ENCODE measurements around the gene C8G. TPM values are rescaled to one million over a fixed set of nuclear protein-coding genes. Genes with fewer than 3 reads are reported as not detected.

Gene C8G
- total and polyA plus RNA-seq, 2 donors (not counting 1 experiment from before 2014, with no cell fraction given) = 1.7 to 2.8 TPM

- intact Hi-C loops (cut with micrococcal nuclease) = no loop called here
- CTCF ChIA-PET = interaction anchor here (1.8 to 2.6 kb wide), 2 partner anchors 56 to 136 kb away, joined by 6 to 12 read pairs; partner anchors contain the start of gene AJM1
- peaks cover 80% of the 10 kb centered on the region for H3K79me2 ChIP-seq (ENCODE audit: control insufficient read depth, insufficient read depth, low read length)
- Mint-ChIP-seq H3K9me3 (ENCODE audit: insufficient read depth) (no peaks in the 10 kb centered on the region), H3K27ac (peak overlapping the region; percentile 84), H3K27me3 (no peaks in the 10 kb centered on the region), H3K4me1 (peaks cover 48% of the 10 kb centered on the region), H3K4me3 (no peak overlapping the region)
- no peak overlapping the region for H3K4me3 ChIP-seq (ENCODE audit: control extremely low read depth in 1 of 5, extremely low read depth in 1 of 5, insufficient read depth in 1 of 5, low read depth in 2 of 5, low read length in 4 of 5)
- H3K9ac ChIP-seq (ENCODE audit: low read length) = no peak overlapping the region
- no peaks in the 10 kb centered on the region for H3K27me3 ChIP-seq (replicated peaks in 1 of 4; ENCODE audit: control extremely low read depth in 1 of 4, control insufficient read depth in 3 of 4, insufficient read depth in 4 of 4, low read length in 3 of 4)
- peaks cover 53% of the 10 kb centered on the region for H4K20me1 ChIP-seq (ENCODE audit: control insufficient read depth, insufficient read depth, low read length, poor library complexity, severe bottlenecking)
- DNase-seq = peak; percentile 38
- POLR2A ChIA-PET = no interaction called here
- peak overlapping the region in 1 of 2 donors; percentile 55 for H3K27ac ChIP-seq (ENCODE audit: low read length in 2 of 2)
- H3K4me2 ChIP-seq (replicated peaks; ENCODE audit: low read depth, low read length, poor library complexity, severe bottlenecking) = no peak overlapping the region
- no peak overlapping the region for H2AFZ ChIP-seq (ENCODE audit: insufficient read depth, low read depth, low read length, poor library complexity, severe bottlenecking)
- H3K4me1 ChIP-seq (ENCODE audit: control insufficient read depth in 2 of 2, insufficient read depth in 2 of 2, low read length in 2 of 2) = peaks cover 24 to 45% of the 10 kb centered on the region in 2 donors
- 85% methylated on average over 9 of the region's 9 CpGs for whole genome bisulfite sequencing (ENCODE audit: insufficient coverage)
- no peaks in the 10 kb centered on the region for H3K9me3 ChIP-seq (ENCODE audit: control extremely low read depth in 1 of 3, control insufficient read depth in 2 of 3, insufficient read depth in 1 of 3, low read length in 2 of 3)
- peaks cover 0 to 40% of the 10 kb centered on the region in 2 experiments for H3K36me3 ChIP-seq (replicated peaks in 1 of 2; ENCODE audit: control extremely low read depth in 1 of 2, control insufficient read depth in 1 of 2, extremely low read depth in 1 of 2, insufficient read depth in 2 of 2, low read length in 1 of 2)
- no peak for ATAC-seq (ENCODE audit: low read depth)
- TF ChIP-seq CTCF (IDR thresholded peaks at IDR 0.05) (no peak), EZH2 (IDR thresholded peaks at IDR 0.05; ENCODE audit: borderline replicate concordance, insufficient read depth, low read depth, low read length, poor library complexity, severe bottlenecking) (no peak)
Observed at GRCh38 chr9:136899196-136899595, 45.8 kb upstream of the C8G start.

- TF ChIP-seq CTCF (IDR thresholded peaks at IDR 0.05) (no peak), EZH2 (IDR thresholded peaks at IDR 0.05; ENCODE audit: borderline replicate concordance, insufficient read depth, low read depth, low read length, poor library complexity, severe bottlenecking) (no peak)
- no peak overlapping the region for H3K9ac ChIP-seq (ENCODE audit: low read length)
- peak overlapping the region in 1 of 2 donors; percentile 96 for H3K27ac ChIP-seq (ENCODE audit: low read length in 2 of 2)
- H3K36me3 ChIP-seq (replicated peaks in 1 of 2; ENCODE audit: control extremely low read depth in 1 of 2, control insufficient read depth in 1 of 2, extremely low read depth in 1 of 2, insufficient read depth in 2 of 2, low read length in 1 of 2) = peaks cover 0 to 42% of the 10 kb centered on the region in 2 experiments
- H3K4me3 ChIP-seq (ENCODE audit: control extremely low read depth in 1 of 5, extremely low read depth in 1 of 5, insufficient read depth in 1 of 5, low read depth in 2 of 5, low read length in 4 of 5) = no peak overlapping the region
- H3K9me3 ChIP-seq (ENCODE audit: control extremely low read depth in 1 of 3, control insufficient read depth in 2 of 3, insufficient read depth in 1 of 3, low read length in 2 of 3) = no peaks in the 10 kb centered on the region
- H4K20me1 ChIP-seq (ENCODE audit: control insufficient read depth, insufficient read depth, low read length, poor library complexity, severe bottlenecking) = peaks cover 46% of the 10 kb centered on the region
- intact Hi-C loops (cut with micrococcal nuclease) = loop anchor here (5.0 kb wide), 1 partner anchor 53 kb away; the partner anchor contains the start of gene PHPT1
- no peaks in the 10 kb centered on the region for H3K27me3 ChIP-seq (replicated peaks in 1 of 4; ENCODE audit: control extremely low read depth in 1 of 4, control insufficient read depth in 3 of 4, insufficient read depth in 4 of 4, low read length in 3 of 4)
- WGBS (ENCODE audit: insufficient coverage) = 96% methylated on average over 10 of the region's 10 CpGs
- peak overlapping the region; percentile 83 for H3K27ac Mint-ChIP-seq
- DNase-seq (no peak), ATAC-seq (ENCODE audit: low read depth) (no peak)
- H3K27me3 Mint-ChIP-seq = no peaks in the 10 kb centered on the region
- no peaks in the 10 kb centered on the region for H3K9me3 Mint-ChIP-seq (ENCODE audit: insufficient read depth)
- ChIA-PET POLR2A (interaction anchor here (0.6 to 3.2 kb wide), 2 partner anchors 15 to 64 kb away, joined by 5 to 23 read pairs; partner anchors contain the start of gene TRAF2), CTCF (no interaction called here)
- H3K4me2 ChIP-seq (replicated peaks; ENCODE audit: low read depth, low read length, poor library complexity, severe bottlenecking) = no peak overlapping the region
- H2AFZ ChIP-seq (ENCODE audit: insufficient read depth, low read depth, low read length, poor library complexity, severe bottlenecking) = no peak overlapping the region
- H3K4me3 Mint-ChIP-seq = no peak overlapping the region
- peaks cover 75% of the 10 kb centered on the region for H3K79me2 ChIP-seq (ENCODE audit: control insufficient read depth, insufficient read depth, low read length)
- H3K4me1 Mint-ChIP-seq = peaks cover 46% of the 10 kb centered on the region
- peaks cover 24 to 45% of the 10 kb centered on the region in 2 donors for H3K4me1 ChIP-seq (ENCODE audit: control insufficient read depth in 2 of 2, insufficient read depth in 2 of 2, low read length in 2 of 2)
Observed at GRCh38 chr9:136900556-136900955, 44.5 kb upstream of the C8G start.

Measured in B cell (primary cell).